ENCODE data around the gene ANO2. TPM values are rescaled to one million over a fixed set of nuclear protein-coding genes. Genes with fewer than 3 reads are reported as not detected.

Gene ANO2
- 0.13 TPM for total RNA-seq

DNA sequence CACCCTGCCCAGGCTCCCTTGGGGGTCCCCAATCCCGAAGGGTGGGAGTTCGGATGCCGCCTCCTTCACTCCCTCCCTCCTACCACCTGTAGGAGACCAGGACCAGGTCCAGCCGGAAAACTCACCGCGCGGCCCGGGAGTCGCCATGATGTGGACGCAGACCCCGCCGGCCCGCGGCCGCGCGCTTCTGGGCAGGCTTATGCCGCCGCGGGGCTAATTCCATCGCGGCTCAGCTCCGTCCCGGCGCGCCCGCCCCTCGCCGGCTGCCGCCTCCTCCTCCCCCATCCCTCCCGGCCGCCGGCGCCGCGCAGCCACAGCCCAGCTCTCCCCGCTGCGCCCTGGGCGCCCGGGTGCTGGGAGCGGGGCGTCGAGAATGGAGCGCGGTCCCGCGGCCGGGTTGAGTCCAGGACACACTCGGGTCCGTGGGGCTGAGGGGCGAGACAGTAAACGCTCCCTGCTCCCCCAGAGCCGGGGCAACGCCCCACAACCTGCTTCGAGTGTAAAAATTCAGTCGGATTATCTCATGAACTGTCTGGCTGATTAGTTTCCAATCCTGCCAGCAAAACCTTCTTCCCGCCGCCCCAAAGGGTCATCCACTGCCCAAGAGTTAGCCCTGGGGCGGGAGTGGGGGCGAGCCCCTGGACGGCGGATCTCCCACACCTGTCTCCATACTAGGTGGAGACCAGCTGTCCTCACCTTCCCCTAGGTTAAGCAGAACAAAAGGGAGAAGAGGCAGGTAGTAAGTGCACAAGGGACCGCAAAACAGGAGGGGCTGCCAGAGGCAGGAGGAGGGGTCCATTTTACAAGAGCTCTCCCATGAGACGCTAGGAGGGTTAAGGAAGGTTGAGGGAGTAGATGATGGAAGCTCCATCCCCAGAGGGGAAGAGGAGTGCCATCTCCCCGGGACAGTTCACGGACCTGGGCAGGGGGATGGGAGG is at the start of gene ANO2:
Gene ANO2 (minus strand): TSS at position 189 of the 938 bp plus-strand sequence. CDS start 42 bp downstream, at position 147.
- DNase-seq (ENCODE audit: low spot score) (no peak), ATAC-seq (peak; percentile 52)

DNA sequence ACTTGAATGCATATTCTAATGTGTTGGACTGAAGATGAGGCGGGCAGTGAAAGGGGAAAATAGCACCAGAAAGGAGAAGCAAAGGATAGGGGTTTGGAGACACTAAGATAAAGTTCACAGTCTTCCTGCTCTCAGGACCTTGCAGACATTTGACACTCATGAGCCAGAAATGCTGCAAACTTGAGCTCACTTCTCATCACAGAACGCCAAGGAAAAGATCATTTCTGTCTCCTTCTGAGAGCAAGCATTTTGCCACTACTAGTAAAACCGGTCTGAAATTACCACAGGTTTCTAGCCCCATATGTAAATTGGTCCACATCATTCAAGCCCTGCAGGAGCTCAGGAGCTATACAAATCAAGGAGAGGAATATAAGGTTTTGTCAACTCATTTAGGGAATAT is 44.6 kb upstream of the ANO2 start:
- DNase-seq (ENCODE audit: low spot score) (no peak), ATAC-seq (no peak)

DNA sequence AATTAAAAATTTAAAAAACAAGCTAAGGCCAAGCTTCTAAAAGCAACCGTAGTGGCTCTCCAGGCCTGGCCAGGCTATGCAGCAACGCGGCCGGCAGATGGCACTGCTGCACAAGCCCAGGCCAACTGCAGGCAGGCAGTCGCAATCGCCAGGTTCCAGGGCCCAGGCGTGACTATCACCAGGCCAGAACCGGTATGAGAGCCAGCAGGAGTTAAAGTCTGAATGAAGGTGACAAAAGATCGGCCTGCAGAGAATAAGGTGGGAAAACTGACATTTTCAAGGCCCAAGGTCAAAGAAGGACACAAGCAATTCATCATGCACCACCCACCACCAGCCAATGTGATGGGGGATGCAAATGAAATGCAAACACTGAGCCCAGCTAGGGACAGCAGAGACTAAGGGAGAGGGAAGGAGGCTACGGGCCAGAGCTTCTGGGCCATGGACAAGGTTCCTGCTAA is 43.6 kb upstream of the ANO2 start:
- ATAC-seq (peak; percentile 100), DNase-seq (ENCODE audit: low spot score) (peak; percentile 84)

DNA sequence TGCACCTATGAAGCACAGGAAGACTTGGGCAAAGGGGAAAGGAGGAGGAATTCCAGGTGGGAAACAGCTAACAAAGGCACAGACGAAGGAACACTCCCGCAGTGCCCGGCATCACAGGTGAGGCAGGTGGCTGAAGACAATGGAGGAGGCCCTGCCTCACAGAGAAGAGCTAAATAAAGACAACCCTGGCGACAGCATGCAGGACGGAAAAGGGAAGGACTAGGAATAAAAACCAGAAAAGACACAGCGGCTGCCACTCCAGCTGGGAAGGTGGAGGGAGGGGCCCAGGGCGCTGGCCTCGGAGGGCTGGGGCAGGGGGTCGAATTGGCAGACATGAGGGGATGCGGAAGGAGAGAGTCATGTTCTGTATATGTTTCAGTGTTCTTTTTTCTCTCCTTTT is 43.0 kb upstream of the ANO2 start:
- ATAC-seq (no peak), DNase-seq (ENCODE audit: low spot score) (no peak)

DNA sequence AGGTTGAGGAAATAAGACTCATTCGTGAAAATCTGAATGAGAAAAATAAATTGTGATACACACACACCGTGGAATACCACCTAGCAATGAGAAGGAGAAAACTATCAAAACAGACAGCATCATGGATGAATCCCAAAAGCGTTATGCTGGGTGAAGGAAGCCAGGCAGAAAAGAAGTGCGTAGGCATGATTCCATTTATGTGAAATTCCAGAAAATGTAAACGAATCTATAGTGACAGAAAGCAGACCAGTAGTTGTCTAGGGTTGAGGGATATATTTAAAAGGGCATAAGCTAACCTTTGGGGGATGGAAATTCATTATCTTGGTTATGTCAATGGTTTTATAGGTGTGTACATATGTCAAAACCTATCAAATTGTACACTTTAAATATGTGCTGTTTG is 42.5 kb upstream of the ANO2 start:
- DNase-seq (ENCODE audit: low spot score) (no peak), ATAC-seq (no peak)

DNA sequence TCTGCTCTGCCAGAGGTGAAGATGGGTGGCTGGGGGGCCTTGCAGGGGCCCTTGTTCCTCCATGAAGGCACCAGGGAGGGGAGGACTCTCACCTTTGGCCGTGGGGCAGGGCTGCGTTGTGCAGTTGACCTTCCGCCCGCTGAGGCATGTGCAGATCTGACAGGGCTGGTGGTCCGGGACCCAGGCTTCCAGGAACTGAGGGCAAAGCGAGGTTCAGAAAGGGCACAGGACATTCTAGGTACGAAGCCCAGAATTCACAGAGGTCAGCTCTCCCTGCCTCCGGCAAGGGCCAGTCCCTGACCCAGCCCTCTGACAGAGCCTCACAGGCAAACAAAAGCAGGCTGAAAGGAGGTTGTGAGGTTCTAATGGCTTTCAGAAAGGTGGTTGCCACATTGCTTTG is 40.4 kb upstream of the ANO2 start:
- DNase-seq (ENCODE audit: low spot score) (no peak), ATAC-seq (peak; percentile 45)

DNA sequence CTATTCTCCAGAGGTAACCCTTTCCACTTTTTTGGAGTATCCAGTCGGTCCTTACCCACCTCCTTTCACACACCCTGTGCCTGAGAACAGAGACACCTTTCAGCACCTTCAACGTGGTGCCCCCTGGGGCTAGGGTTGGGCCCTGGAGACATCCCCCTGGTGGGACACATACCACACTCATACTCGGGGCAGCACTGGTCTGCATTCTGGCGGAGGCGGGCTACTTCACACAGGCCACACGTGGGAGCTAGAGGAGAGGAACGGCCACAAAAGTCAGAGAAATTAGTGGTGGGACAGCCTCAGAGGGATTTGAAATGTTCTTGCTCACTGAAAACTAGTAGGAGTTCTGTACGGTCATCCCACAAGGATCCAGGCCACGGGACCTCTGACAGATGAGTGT is 39.8 kb upstream of the ANO2 start:
- no peak for ATAC-seq
- DNase-seq (ENCODE audit: low spot score), result no peak

DNA sequence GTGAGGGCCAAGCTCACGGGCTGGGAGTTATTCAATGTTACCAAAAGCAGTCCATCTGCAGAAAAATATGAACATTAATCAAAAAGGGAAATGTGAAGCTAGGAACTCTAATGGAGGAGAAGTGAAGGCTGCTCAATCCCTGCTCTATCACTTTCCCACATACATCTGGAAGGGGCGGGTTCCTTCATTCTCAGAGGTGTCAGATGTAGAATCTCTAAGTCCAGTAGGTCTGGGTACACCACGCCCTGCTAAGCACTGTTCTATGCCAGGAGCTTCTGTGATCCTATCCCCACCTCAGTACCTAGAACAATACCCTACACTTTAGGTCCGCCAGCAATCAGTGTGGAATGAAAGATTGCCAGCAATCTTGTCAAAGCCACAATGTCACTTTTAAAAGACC is 37.0 kb upstream of the ANO2 start:
- DNase-seq (ENCODE audit: low spot score), result no peak
- ATAC-seq, result no peak

DNA sequence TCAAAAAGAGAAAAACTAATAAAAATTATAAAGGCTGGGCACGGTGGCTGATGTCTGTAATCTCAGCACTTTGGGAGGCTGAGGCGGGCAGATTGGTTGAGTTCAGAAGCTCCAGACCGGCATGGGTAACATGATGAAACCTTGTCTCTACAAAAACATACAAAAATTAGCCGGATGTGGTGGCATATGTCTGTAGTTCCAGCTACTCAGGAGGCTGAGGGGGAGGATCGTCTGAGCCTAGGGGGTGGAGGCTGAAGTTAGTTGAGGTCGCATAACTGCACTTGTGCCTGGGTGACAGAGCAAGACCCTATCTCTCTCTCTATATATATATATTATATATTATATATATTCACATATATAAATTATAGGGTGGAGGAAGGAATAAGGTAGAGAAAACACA is 32.5 kb upstream of the ANO2 start:
- ATAC-seq, result no peak
- no peak for DNase-seq (ENCODE audit: low spot score)

DNA sequence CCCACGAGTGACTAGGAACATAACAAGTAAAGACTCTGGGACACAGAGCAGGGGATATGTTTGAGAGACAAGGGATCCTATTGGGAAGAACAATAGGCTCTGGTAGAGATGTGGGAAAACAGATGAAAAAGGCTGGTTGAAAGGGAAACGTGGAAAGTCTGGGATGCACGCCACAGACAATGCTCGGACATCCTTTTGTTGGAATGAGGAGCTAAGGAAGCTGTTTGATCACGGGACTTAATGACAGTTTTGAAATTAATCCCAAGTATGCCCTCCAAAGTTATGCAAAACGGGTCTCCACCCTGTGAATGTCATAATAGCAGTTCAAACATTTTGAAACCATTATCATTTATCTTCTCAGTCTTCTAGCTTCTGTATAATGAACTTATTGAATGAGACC is 31.7 kb upstream of the ANO2 start:
- DNase-seq (ENCODE audit: low spot score) (no peak), ATAC-seq (no peak)

DNA sequence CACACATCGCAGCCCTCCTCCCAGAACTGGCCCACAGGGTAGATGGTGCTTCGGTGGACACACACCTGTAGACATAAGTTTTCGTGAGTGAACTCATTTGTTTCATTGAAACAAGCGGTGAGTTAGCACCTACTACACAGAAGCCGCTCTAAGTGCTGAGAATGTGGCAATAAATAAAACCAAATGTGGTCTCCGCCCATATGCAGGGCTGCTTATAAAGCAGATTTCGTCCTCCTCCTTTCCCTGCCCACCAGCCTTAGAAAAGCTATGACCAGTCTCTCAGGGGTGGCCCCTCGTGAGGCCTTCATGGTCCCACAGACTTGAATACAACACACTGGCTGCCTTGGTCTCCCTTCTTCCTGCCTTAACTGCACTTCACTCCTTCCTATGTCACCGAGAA is 31.1 kb upstream of the ANO2 start:
- DNase-seq (ENCODE audit: low spot score) (no peak), ATAC-seq (no peak)

DNA sequence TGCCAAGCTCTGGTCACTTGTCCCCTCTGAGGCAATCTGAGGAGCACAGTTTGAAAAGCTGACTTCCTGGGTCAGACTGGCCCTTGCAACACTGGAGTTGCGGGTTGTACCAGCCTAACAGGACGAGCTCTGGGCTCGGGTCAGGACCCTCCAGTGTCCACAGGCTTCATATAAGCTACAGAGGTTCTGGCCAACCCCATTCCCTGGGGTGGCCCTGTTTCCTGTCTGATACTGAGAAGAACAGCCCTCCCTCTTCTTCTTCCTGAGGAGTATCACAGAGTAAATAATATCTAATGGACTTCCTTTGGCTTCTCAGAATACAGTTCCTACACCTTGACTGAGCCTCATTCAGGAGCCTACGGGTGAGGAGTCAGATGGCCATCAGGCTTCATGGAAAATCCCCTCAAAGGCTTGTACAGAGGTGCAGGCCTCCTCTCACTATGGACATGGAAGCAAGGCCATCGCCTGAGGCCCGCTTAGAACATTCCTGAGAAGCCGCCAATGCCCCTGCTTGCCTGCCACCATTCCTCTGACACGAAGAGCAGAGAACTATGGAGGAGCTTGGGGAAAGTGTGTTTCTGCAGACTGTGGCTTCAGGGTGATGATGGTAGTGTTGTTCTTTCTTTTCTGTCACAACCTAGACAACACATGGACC is 28.5 kb upstream of the ANO2 start:
- no peak for DNase-seq (ENCODE audit: low spot score)

DNA sequence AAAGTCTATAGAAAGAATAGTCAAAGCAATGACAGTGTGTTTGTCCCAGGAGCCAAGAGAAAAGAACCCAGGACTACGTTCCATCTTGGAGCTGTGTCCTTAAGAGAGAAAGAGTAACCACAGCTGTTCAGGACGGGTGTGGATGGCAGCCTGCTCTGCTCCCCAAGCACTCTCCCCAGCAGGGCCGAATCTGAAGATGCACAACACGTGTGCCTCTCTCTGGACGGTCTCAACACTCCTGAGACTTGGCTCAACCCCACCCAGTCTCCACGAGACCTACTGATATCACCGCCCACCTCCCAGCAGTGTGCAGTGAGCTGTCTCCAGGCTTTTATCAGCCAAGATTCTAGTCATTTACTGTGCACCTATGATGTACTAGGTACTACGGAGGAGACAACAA is 27.3 kb upstream of the ANO2 start:
- DNase-seq (ENCODE audit: low spot score) (no peak), ATAC-seq (no peak)

More for the DNA sequence above, 28.5 kb upstream of the ANO2 start:
- no peak for ATAC-seq

DNA sequence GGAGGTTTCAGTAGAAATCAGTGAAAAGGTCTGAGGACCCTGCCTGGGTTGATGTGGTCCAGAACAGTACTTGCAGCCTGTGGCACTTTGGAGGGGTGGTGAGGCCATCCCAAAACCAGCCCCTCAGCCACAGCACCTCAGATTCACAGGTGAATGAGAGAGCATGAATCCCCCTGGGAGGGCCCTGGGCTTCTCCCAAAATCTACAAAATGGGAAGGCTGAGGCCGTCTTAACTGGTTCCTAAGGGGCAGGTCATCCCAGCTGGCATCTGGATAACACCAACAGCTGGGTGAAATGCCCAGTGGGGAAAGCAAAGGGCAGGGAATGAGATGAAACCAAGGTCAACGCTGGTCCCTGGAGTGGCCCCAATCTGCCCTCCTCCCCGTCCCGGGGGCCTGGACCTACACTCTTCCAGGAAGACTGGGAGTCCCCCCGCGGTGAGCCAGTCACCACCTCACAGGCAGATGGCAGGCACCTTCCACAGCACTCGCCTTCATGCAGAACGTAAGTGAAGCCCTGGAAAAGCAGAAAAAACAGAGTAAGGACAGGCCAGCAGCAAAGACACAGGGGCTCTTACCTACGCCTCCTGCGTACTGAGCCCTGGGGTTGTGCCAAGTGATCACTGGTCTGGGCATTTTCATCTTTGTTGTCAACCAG is 26.3 kb upstream of the ANO2 start:
- DNase-seq (ENCODE audit: low spot score) (no peak), ATAC-seq (no peak)

DNA sequence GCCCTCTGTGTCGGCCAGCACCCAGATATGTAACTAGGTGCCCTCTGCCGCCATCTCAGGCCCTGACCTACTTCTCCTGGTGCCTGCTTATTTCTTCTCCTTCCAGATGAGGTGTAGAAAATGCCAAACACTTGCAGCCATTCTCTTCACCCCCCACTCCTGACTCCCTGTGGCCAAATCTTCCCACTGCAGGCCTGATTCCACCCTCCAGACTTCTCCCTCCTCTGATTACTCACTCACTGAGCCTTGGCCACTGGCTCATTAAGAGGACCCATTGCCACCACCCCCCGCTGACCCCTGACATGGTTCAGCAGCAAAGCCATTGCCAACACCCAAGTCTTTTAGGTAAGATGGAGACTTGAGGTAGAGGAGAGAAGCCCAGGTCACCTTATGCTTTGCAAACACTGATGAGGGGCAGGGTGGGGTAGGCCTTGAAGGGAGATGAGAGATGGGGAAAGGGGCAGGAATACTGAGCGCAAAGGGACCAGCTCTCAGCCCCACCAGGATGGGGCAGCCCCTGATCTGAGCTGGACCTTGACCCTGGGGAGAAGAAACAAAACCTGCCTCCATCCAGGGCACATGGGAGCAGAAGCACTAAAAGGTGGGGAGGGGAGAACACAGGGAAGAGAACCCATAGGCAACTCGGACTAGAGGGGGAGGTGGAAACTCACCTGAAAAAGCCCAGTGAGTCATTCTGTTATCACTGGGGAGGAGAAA is 25.1 kb upstream of the ANO2 start:
- ATAC-seq (no peak), DNase-seq (ENCODE audit: low spot score) (no peak)

DNA sequence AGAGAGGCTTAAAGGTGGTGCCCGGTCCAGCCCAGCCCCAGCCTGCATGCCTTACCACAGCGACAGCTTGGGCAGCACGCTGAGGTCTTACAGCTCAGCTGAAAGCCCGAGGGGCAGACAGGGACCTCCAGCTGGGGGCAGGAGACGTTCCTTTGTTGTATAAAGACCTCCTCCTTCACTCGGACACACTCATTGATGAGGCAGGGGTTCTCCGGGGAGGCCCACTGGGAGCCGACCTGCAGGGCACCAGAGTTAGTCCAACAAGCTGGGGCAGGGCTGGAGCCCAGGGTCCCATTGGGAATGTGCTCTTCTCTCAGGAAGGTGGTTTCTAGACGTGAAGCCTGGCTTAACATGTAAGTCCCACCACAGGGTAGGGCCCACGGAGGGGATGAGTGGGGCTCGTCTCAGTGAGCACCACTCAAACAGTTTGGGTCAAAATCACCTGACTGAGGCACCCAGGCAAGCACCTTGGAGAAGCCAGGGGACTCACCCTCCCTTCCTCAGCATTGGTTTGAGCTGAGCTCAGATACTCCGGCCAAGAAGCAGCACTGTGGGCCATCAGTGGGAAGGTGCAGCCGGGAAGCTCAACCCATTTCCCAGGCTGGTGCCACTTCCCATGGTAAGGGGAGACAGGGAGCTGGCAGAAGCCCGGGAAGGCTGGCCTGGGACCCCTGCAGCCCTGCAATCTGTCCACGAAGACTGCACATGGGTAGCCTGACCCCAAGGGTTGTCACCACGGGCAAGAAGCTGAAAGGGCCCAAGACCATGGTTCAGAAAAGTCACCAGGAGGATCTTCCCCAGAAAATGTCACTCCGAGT is 24.3 kb upstream of the ANO2 start:
- ATAC-seq, result no peak

DNA sequence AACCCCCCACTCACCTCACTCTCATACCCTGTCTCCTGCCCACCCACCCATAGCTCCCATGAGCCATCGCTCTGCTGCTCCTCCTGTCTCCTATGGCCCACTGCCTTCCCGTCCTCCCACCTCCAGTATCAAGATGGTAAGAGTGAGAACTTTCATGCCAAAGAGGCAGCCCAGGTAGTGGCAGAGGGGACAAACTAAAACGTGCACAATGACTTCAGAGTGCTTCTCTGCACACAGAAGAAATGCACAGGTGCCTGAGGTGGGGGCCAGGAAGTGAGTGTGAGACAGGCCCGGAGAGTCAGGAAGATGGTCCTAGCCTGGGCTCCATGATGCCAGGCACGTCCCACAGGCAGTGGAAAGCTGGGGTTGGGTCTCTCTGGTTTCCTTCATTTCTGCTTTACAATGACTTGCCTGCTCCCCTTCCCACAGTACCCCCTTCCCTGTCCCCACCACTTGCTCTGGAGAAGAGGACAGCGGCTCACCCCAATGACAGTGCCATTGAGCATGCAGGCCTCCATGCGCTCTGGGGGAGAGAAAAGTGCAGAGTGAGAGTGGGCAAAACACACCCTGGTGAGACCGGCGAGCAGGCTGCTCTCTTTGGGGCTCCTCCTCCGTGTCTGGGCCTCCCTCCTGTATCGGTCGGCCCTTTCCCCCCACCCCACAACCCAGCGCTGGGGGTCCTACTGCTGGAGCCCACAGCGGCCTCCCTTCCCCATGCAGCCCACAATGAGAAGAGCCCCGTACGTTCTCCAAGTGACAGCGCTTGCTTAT is 22.8 kb upstream of the ANO2 start:
- ATAC-seq (no peak), DNase-seq (ENCODE audit: low spot score) (peak; percentile 8)

More for the DNA sequence above, 24.3 kb upstream of the ANO2 start:
- no peak for DNase-seq (ENCODE audit: low spot score)

DNA sequence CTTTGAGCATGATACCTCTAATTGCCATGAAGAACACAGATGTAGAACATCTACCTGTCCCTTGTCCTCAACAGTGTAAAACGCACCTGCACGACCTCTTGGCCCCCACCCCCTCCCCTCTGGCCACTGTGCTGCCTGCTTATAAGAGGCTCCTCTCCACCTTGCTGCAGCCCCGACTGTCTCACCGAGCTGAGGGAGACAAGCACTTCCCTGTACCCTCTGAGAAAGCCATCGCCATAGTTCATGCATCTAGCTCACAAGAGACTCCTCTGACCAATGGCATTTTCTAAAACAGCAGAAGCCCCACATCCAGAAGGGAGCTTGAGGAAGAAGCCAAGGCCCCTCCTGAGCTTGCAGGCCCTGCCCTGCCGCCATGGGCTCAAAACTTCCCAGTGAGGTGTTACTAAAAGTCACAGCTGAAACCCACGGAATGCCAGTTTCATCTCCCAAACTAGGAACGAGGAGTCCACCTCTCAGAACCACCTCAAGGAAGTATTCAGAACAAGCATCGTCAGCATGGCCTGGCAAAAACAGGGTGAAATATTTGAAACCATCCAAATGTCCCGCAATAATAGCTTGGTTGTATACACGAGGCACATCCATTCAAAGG is 21.5 kb upstream of the ANO2 start:
- no peak for ATAC-seq
- DNase-seq (ENCODE audit: low spot score), result no peak

DNA sequence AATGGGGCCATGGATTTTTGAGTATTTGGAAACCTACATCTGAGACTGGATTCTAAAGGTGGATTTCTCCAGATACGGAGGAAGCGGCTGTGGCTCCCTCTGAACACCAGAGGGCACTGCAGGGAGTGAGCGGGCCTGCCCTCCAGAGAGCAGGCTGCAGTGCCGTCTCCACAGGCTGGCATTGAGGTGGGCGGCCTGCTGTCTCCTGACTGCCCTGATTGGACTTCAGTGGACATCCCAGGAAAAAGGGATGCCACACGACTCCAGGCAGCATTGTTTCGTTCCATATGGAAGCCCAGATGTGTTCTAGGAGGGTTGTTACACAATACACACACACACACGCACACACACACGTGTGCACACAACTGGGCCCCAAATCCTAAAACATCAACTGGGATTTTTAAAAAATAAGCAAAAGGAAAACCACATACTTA is 20.9 kb upstream of the ANO2 start:
- ATAC-seq (peak; percentile 95), DNase-seq (ENCODE audit: low spot score) (no peak)

Measured in left lobe of liver (tissue), 2 donors.